D341Med (cell line): Measurements from ENCODE around the gene AIMP1.
"Not testable (repeated sequence)": the region's sequence is repeated elsewhere in the genome, so short reads cannot be mapped to it uniquely, and the experiment has no call there.

ENCODE experiments used
- DNase-seq: peaks from one replicate; pipeline ENCODE4 v3.0.0; 2012; ENCODE audit warnings: low spot score

The AIMP1 gene

DNA sequence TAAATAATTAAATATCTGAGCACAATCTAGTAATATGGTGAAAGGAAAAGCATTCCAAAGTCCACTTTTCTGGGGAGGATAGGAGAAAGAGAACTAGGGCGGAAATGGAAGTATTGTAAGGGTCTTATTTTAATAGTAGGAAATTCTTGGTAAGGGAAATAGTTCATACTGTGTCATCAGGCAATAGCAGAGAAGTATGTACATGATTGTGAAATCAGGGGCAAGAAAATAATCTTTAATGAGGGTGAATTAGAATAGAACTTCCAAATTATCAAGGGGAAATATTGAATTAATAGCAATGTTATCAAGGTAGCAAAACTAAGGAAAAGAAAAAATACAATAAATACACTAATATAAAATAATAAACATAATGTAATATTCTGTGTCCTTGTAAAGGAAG, 37.4 kb downstream of the AIMP1 start:
- DNase-seq: no peak

DNA sequence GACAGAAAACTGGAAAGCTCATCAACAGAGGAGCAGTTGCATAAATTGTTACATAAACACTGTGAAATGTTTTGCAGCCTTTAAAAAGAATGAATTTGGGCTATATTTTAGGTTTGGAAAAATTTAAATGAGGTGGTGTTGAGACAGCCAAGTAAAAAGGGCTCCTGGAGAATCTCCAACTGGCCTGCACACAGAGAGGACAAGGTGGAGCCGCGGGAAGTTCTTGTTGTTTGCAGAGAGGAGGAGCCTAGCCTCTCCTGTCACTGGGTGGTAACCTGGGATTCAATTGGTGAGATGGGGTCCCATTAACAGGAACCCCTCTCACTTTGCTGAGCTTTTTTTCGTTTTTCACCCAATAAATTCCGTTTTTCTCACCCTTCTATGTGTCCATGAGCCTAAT, 38.8 kb downstream of the AIMP1 start:
- no peak for DNase-seq

DNA sequence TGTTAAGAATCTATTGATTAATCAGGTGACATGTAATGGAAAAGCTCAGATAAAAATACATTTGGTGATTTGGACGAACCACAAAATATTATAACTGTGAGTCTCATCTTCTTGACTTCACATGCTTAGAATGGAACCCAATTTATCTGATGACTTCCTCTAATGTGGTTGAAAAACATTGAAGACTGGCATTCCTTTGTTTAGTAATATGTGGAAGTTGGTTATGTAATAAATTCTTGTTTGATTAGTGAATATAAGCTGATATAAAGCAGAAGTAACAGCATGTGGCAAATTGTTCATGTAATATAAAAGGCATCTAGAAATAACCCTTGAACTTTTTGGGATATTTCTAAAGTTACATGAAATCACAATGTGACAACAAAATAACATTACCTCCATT, 42.5 kb downstream of the AIMP1 start:
- no peak for DNase-seq

DNA sequence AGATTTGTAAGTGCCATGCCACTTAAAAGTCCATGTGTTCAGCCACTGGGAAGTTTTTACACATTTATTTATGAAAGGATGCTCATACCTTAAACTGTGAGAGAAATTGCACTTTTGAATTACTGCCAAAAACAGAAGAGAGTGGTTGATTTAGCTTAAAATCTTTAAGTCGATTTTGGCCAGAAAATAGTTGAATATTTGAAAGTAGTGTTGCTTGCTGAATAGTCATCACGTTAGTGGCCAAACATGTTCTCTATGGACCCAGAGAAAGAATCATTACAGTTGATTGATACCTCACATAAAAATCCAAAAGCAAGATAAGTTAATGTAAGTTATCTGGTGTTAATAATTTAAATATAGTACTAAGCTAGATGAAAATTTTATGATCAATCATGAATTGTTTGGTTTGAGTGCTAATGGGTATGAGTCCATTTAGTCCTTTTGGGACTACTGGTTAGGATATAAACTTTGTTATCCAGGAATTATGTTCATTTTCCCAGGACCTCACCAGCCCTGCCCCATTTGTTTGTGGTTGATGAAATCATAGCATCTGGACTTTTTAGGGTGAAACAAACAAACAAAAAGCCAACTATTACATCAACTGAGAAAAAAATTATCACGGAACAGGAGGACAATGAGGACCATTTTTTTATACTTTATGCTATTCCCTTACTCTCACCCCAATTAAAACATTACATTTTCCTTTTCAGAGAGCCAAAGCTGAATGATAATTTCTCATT, 45.9 kb downstream of the AIMP1 start:
- no peak for DNase-seq

DNA sequence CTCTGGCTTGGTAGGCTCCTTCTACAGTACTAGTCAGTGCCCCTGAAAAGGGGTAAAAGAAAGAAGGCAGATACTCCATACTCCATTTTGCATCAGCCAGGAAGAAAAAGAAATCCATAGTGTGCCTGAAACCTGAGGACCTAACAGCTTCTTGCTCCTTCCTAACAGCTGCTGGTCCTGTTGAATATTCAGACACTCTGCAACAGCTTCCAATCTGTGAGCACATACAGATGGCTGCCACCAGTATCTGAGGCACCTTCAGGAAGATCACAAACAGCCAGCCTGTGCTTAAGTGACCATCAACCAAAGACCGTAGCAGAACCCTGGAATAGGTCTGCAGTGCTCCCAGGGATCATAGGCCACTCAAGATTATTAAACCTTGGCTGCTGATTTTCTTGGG, 47.9 kb downstream of the AIMP1 start:
- DNase-seq: no peak

DNA sequence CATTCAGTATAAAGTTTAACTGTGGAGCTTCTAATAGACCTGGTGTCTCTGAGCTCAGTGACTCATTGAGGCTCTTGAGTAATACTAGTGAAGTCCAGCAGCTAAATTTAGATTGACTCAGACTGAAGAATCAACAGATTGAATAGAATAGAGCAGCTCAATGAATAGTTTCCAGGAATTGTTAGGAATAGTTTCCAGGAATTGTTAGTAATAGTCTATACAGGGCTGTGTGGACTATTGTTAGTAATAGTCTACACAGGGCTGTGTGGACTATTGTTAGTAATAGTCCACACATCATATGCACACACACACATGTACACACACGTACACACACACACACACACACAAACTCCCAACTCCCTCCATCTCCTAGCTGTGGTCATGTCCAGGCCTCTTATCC, 49.3 kb downstream of the AIMP1 start:
- DNase-seq: no peak

DNA sequence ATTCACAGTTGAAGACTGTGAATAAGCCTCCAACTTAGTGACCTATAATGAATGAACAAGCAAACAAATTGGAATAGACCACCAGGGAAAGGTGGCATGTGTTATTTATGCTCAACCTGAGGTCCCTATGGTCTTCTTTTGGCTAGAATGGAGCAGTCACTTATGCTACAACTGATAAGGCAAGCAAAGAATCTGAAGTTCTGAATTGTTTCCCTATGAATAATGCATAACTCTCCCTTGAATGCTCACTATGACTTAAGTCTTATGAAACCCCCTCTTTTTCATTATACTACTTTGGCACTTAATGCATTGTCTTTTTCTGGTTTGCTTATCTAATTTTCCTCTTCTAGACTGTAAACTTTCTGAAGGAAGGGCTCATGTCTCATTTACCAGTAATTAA, 49.7 kb downstream of the AIMP1 start:
- no peak for DNase-seq

DNA sequence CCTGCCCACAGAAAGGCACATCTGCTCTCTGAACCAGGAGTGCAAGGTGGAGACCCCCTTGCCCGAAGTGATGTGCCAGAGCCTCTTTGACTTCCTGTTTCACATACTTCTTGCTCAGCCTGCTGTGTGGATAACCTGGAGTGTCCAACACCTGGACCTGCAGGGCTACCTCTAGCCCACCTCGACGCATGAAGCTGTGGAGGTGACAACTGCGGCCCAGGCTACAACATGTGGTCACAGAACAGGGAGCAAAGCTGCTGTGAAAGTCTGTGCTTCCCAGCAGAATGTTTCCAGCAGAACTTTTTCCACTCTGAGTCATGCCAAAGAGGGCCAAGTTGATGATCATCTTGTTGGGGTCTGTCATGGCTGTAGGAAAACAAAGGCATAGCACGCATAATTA, 50.7 kb downstream of the AIMP1 start:
- no peak for DNase-seq

DNA sequence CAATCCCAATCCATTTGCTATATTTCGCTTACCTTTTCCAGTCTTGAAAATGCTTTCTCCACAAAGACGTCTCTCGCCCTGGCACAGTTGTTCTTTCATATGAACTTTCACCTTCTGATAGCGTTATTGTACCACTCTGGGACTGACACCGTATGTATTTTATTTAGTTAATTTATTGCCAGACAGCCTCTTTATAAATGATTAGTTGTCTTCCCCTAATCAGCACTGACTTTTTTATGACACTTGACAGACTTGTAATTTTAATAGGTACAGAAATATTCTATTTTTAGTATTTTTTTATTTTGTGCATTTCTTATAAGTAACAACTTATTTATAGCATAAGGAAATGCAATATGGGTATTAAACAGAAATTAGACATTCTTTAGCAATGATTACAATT, 52.3 kb downstream of the AIMP1 start, which contains the start of gene GIMD1:
GIMD1 (minus strand) TSS at position 101 of the 400 bp plus-strand sequence. CDS start 1,343 bp downstream, outside the sequence.
- no peak for DNase-seq

DNA sequence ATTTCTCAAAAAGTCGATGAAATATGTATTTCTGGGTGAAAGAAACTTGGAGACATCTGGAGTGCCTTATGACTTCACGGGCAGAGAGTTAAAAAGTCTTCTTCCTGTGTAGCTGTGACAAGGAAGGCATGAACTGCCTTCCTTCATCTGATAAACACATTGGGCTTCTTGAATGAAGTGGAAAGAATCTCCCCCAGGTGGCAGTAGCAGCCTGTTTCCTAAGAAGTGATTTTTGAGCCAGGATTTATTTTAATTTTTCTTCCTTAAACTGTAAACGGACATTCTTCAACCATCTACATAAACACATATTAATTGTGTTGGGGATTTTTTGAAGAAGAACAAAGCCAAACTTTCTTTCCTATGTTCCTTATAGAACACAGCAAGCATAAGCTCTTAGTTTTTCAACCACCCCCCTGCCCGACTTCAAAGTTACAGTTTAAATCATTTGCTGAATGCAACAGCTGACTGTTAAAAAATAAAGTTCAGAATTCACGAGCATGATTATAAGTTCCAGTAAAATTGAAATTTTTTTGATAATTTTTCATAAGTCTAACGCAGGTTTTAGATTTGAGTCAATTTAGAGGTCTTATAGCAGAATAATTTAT, 53.2 kb downstream of the AIMP1 start:
- peak; percentile 51 for DNase-seq

DNA sequence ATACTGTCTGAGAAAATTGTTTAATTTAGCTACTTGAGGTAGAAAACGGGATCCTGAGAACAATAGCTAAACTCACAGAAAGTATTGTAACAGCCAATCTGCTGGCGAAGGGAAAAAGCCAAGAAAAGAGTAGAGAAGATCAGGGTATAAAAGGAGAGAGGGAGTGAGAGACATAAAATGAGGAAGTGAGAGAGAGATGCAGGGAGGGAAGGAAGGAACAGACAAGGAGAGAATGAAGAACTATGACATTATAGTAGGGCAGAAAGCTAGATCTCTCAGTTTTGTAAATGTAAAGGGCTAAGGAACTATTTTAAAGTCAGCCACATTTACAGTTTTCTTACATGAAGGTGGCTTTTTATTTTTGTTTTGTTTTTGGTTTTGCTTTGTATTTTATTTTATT, 53.9 kb downstream of the AIMP1 start:
- no peak for DNase-seq

DNA sequence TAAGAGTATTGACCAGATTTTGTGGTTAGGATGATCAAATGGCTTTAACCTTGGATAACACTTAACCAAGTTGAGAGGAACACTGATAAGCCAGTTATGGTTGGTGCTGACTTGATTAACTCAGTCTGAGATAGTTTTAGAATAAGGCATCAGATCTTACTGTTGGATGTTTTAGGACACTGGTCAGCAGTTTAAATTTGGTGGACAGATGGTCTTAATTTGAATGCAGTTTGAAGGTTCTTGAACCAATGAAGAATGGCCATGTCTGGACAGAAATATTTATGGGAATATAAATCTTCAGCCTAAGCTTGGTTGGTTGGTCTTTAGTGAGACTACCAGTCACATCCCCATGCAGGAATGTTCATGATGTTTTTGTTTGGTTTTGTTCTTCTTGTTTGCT, 54.8 kb downstream of the AIMP1 start:
- no peak for DNase-seq

DNA sequence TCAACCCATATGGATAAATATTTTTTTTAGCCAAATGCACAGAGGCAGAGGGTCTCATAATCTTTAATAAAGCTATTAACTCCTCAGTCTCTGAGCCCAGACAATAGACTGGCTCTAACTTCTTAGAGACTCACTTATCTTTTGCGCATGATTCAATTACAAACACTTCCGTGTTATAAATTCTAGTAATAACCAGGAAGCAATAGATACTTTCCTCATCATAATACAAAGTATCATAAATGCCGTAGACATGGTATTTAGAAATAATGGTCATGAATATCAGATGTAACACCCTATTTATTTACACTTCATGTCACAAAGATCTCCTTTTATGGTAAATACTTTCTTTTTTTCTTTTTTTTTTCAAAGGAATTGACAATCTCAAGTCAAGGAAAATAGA, 56.7 kb downstream of the AIMP1 start:
- DNase-seq: no peak

DNA sequence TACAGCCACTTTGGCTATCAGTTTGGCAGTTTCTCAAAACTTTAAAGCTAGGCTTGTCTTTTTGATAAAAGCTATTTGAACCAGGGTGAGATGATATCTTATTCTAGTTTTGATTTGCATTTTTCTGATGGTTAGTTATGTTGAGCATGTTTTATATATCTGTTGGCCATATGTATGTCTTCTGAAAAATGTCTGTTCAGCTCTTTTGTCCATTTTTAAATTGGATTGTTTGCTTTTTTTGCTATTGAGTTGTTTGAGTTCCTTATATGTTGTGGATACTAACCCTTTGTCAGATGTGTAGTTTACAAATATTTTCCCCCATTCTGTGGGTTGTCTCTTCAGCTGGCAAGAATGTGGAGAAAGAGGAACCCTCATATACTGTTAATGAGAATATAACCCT, 63.8 kb downstream of the AIMP1 start:
- no peak for DNase-seq

DNA sequence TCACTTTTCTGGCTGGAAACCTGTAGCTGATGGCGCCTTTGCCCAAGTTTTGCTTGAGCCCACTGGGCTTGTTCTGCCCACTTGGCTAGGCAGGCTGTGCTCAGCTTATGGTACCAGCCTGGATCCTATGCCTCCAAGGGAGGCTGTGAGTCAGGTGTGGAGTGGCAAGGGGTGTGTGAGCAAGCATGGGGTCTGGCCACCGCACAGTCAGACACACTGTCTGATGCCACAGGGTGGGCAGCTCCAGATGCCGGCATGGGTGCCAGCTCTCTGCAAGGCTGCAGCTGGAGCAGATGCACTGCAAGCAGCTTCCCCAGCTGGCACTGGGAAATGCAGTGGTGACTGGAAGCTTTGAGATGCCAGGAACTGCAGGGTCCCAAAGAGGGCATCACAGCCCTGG, 68.5 kb downstream of the AIMP1 start:
- no peak for DNase-seq

DNA sequence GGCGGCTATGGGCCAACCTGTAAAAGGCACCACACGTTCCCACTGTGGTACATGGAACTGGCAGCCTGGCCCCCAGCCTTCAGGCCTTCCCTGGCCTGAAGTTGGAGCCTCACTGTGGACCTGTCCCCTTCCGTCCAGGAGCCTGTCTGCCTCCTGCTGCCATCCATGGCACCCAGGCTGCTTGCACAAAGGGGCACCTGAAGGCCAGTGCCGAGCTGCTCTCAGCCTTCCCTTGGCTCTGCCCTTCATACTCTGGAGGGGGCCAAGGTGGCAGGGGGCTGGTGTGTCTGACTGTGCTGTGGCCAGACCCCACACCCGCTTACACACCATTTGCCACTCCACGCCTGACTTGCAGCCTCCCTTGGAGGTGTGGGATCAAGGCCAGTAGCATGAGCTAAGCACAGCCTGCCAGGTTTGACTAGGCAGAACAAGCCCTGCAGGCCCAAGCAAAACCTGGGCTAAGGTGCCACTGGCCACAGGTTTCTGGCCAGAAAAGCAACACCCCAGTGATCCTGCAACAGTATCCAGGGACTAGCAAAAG, 69.6 kb downstream of the AIMP1 start:
- no peak for DNase-seq

DNA sequence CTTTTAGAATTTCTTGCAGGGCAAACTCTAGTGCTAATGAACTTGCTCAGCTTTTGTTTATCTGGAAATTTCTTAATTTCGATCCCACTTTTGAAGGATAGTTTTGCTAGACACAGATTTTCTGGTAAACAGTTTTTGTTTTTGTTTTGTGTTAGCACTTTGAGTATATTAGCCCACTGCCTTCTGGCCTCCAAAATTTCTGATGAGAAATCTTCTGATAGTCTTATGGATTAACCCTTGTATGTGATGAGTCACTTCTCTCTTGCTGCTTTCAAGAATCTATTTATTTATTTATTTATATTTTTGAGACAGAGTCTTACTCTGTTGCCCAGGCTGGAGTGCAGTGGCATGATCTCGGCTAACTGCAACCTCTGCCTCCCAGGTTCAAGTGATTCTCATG, 79.2 kb downstream of the AIMP1 start:
- DNase-seq: no peak

DNA sequence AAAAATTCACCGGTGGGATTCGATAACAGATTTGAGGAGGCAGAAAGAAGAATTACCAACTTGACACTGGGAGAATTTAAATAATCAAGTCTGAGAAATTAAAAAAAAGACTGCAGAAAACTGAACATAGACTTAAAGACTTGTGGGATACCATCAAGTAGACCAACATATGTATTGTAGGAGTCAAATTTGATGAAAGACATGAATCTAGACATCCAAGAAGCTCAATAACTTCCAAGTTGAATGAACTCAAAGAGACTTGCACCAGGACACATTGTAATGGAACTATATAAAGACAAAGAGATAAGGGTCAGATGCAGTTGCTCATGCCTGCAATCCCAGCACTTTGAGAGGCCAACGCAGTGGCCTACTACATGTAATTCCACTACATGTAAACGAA, 82.5 kb downstream of the AIMP1 start:
- DNase-seq: not testable (repeated sequence)
